GM19351 (cell line): ENCODE results near the gene CYB5R3.
"Not testable (repeated sequence)": the region's sequence is repeated elsewhere in the genome, so short reads cannot be mapped to it uniquely, and the experiment has no call there.

ENCODE experiments used
- ATAC-seq: cut with Tn5 transposase; IDR thresholded peaks from one replicate; pipeline ENCODE4 v1.9.1; 2021; ENCODE audit warnings: mild to moderate bottlenecking, moderate library complexity; ENCODE audit not compliant: unreplicated experiment

Gene CYB5R3

GRCh38 chr22:42608136-42608822 is 40.9 kb downstream of the CYB5R3 start:
- no peak for ATAC-seq

DNA sequence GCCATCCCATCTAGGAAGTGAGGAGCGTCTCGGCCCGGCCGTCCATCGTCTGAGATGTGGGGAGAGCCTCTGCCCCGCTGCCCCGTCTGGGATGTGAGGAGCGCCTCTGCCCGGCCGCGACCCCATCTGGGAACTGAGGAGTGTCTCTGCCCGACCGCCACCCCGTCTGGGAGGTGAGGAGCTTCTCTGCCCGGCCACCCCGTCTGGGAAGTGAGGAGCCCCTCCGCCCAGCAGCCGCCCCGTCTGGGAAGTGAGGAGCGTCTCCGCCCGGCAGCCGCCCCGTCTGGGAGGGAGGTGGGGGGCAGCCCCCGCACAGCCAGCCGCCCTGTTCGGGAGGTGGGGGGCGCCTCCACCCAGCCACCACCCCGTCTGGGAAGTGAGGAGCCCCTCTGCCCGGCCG is 41.6 kb downstream of the CYB5R3 start:
- not testable (repeated sequence) for ATAC-seq

- ATAC-seq, result no peak
These were observed 44.8 kb downstream of the CYB5R3 start for GRCh38 chr22:42604403-42604802.

DNA sequence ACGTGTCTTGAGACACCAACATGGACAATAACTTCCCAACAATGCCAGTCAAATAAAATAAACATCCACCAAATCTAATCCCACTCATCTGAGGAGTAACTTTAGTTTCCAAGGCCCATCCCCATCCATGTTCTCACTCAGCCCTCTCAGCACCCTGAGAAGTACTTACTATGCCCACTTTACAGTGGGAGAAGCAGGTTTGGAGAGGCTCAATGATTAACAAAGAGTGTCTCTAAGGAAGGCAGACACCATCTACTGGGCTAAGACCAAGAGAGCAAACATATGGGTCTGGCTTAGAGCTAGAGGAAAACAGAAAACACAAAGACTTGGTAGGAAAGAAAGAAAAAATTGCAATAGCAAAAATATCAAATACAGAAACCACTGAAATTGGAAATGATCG is 45.8 kb downstream of the CYB5R3 start:
- ATAC-seq, result no peak

GRCh38 chr22:42602470-42602869 is 46.7 kb downstream of the CYB5R3 start:
- no peak for ATAC-seq

DNA sequence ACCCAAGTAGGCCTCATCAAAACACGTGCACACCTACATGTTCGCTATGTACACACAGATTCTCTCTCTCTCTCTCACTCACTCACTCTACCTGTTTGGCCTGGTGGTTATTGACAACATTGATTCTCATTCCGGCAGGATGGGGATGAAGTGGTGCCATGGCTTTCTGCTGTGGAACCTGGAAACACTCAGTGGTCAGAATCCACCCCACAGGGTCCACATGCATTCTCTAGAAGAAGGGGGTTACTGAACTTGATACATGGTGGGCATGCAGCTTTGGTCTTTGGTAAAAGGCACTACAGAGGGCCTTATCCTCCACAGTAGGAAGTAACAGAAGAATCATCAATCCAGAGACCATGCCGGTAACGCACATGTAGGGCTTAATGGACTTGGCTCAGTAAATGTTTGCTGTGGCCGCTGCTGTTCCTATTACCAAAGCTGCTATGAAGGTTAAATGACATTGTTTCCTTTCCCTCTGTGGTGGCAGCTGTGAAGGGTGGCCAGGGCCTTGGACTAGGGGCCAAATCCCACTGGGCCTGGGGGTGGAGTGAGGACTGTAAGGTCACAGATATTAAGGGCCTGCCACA is 47.2 kb downstream of the CYB5R3 start:
- no peak for ATAC-seq

- no peak for ATAC-seq
These were observed 52.2 kb downstream of the CYB5R3 start for GRCh38 chr22:42596863-42597530.

DNA sequence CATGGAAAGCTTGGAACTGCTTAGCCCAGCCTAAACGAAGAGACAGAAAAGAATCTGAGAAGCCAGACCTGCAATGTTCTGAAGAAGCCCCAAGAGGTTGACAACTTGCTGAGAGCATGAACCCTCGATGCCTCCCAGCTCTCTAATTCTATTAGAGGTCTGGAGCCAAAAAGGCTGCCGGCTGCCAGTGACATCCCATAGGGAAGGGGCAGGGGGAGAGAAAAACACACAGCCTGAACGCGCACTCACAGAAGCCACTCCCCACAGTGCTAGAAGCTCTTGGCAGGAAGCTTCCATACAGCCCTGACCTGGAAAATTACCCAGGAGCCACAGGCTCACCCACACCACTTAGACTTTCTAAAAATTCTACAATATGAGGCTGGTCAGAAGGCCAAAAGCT is 52.9 kb downstream of the CYB5R3 start:
- no peak for ATAC-seq

GRCh38 chr22:42595434-42595833 is 53.8 kb downstream of the CYB5R3 start:
- ATAC-seq, result no peak

DNA sequence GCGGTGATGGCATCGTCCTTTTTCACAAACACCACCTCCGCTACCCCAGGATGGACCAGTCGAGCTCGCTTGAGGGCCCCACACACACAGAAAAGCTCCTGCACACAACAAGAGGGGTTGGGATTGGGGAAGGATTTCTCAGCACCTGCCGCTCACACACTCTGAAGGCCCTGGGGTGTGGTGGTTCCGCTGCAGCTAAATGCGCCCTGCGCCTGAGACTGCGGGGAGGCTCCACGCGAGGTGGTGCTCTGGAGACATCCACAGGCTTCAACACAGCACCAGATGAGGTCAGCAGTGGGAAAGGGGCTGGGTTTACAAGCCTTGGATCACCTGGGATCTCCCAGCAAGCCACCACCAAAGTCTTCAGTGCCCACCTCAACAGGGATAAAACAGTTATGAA is 57.2 kb downstream of the CYB5R3 start:
- no peak for ATAC-seq

GRCh38 chr22:42587588-42588175 is 61.5 kb downstream of the CYB5R3 start:
- ATAC-seq, result no peak

- no peak for ATAC-seq
These were observed 62.8 kb downstream of the CYB5R3 start for GRCh38 chr22:42586381-42586780.

DNA sequence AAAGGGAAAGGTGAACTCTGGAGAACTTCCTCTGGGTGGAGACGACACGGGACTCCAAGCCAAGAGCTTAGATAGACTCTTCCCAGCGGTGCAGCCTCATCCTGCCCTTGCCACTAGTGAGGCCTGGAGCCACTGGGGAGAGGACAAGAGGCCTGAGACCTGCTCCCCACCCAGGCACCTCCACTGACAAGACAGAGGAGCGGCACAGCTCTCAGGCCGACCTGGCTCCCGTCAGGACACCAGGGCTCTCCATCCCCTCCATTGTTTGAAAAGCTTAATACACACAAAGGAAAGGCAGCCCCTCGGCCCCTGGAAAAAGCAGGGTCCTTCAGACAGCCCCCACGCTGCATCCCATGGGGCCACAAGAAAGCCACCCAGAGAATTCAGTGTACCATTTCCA is 64.1 kb downstream of the CYB5R3 start:
- ATAC-seq, result no peak

GRCh38 chr22:42584364-42584940 is 64.7 kb downstream of the CYB5R3 start:
- ATAC-seq, result no peak

- no peak for ATAC-seq
These were observed 66.2 kb downstream of the CYB5R3 start for GRCh38 chr22:42582987-42583386.

GRCh38 chr22:42581762-42582716 is 67.2 kb downstream of the CYB5R3 start:
- no peak for ATAC-seq

DNA sequence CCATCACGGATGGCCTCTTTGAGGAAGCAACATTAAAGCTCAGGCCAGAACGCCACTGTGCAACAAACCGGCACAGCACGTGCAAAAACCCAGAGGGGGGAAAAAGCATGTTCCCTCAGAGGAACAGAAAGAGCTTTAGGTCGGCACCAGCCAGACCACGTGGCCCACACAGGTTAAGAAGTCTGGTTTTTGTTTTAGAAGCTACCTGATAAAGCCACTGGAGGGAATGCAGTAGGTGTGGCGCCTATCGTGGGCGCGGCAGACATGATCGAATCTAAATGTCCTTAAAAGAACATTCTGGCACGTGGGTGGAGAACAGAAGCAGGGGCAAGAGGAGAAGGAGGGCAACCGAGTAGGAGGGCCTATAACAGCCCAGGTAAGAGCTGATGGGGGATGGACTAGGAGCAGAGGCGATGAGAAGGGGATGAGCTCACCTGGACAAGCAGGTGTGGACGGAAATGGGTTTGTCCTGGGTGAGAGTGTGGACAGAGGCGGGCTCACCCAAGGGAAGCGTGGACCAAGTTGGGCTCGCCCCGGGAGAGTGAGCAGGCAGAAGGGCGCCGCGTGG is 67.9 kb downstream of the CYB5R3 start:
- ATAC-seq, result not testable (repeated sequence)

- not testable (repeated sequence) for ATAC-seq
These were observed 69.2 kb downstream of the CYB5R3 start for GRCh38 chr22:42580040-42580439.

- no peak for ATAC-seq
These were observed 71.5 kb downstream of the CYB5R3 start for GRCh38 chr22:42577623-42578240.

- not testable (repeated sequence) for ATAC-seq
These were observed 72.1 kb downstream of the CYB5R3 start for GRCh38 chr22:42577141-42577540.
